ENCODE measurements around the gene TIMM8A.

DNA sequence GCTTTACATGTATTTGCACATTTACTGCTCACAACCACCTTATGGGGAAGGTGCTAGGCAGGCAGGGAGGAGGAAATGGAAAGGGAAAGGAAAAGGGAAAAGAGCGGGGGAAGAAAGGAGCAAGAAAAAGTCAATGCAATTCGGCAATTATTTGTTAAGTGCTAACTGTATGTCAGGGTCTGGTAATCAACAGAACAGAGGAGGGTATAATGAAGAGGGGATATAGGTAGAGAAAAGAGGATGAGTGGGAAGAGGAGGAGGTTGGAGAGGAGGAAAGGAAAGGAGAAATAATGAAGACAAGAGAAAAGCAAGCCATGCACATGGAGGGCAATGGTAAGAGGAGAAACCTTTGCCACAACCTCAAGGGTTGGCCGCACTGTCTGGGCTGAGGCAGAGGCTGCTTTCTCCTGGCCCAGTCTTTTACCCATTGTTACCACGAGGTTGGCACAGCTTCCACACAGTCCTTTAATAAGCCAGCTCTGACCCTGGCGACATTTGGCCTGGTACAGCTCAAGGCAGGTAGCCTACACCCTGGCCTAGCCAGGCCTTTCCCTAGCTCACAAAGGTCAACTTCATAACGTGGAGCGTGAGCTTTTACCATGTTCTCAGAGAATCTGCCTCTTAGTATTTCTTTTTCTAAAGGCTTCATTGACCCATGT, 36.6 kb upstream of the TIMM8A start:
- TF ChIP-seq, protein P1, sequence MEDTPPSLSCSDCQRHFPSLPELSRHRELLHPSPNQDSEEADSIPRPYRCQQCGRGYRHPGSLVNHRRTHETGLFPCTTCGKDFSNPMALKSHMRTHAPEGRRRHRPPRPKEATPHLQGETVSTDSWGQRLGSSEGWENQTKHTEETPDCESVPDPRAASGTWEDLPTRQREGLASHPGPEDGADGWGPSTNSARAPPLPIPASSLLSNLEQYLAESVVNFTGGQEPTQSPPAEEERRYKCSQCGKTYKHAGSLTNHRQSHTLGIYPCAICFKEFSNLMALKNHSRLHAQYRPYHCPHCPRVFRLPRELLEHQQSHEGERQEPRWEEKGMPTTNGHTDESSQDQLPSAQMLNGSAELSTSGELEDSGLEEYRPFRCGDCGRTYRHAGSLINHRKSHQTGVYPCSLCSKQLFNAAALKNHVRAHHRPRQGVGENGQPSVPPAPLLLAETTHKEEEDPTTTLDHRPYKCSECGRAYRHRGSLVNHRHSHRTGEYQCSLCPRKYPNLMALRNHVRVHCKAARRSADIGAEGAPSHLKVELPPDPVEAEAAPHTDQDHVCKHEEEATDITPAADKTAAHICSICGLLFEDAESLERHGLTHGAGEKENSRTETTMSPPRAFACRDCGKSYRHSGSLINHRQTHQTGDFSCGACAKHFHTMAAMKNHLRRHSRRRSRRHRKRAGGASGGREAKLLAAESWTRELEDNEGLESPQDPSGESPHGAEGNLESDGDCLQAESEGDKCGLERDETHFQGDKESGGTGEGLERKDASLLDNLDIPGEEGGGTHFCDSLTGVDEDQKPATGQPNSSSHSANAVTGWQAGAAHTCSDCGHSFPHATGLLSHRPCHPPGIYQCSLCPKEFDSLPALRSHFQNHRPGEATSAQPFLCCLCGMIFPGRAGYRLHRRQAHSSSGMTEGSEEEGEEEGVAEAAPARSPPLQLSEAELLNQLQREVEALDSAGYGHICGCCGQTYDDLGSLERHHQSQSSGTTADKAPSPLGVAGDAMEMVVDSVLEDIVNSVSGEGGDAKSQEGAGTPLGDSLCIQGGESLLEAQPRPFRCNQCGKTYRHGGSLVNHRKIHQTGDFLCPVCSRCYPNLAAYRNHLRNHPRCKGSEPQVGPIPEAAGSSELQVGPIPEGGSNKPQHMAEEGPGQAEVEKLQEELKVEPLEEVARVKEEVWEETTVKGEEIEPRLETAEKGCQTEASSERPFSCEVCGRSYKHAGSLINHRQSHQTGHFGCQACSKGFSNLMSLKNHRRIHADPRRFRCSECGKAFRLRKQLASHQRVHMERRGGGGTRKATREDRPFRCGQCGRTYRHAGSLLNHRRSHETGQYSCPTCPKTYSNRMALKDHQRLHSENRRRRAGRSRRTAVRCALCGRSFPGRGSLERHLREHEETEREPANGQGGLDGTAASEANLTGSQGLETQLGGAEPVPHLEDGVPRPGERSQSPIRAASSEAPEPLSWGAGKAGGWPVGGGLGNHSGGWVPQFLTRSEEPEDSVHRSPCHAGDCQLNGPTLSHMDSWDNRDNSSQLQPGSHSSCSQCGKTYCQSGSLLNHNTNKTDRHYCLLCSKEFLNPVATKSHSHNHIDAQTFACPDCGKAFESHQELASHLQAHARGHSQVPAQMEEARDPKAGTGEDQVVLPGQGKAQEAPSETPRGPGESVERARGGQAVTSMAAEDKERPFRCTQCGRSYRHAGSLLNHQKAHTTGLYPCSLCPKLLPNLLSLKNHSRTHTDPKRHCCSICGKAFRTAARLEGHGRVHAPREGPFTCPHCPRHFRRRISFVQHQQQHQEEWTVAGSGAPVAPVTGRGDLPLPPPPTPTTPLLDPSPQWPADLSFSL (CRISPR knock-in tag; IDR thresholded peaks at IDR 0.05) = no peak
- TF ChIP-seq, protein P2, sequence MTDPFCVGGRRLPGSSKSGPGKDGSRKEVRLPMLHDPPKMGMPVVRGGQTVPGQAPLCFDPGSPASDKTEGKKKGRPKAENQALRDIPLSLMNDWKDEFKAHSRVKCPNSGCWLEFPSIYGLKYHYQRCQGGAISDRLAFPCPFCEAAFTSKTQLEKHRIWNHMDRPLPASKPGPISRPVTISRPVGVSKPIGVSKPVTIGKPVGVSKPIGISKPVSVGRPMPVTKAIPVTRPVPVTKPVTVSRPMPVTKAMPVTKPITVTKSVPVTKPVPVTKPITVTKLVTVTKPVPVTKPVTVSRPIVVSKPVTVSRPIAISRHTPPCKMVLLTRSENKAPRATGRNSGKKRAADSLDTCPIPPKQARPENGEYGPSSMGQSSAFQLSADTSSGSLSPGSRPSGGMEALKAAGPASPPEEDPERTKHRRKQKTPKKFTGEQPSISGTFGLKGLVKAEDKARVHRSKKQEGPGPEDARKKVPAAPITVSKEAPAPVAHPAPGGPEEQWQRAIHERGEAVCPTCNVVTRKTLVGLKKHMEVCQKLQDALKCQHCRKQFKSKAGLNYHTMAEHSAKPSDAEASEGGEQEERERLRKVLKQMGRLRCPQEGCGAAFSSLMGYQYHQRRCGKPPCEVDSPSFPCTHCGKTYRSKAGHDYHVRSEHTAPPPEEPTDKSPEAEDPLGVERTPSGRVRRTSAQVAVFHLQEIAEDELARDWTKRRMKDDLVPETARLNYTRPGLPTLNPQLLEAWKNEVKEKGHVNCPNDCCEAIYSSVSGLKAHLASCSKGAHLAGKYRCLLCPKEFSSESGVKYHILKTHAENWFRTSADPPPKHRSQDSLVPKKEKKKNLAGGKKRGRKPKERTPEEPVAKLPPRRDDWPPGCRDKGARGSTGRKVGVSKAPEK (CRISPR knock-in tag; IDR thresholded peaks at IDR 0.05; ENCODE audit: borderline replicate concordance) = no peak
- TF ChIP-seq, protein P3, sequence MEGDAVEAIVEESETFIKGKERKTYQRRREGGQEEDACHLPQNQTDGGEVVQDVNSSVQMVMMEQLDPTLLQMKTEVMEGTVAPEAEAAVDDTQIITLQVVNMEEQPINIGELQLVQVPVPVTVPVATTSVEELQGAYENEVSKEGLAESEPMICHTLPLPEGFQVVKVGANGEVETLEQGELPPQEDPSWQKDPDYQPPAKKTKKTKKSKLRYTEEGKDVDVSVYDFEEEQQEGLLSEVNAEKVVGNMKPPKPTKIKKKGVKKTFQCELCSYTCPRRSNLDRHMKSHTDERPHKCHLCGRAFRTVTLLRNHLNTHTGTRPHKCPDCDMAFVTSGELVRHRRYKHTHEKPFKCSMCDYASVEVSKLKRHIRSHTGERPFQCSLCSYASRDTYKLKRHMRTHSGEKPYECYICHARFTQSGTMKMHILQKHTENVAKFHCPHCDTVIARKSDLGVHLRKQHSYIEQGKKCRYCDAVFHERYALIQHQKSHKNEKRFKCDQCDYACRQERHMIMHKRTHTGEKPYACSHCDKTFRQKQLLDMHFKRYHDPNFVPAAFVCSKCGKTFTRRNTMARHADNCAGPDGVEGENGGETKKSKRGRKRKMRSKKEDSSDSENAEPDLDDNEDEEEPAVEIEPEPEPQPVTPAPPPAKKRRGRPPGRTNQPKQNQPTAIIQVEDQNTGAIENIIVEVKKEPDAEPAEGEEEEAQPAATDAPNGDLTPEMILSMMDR (CRISPR knock-in tag; IDR thresholded peaks at IDR 0.05) = no peak
- TF ChIP-seq SOX13 (IDR thresholded peaks at IDR 0.05) (no peak), SOX13 (CRISPR knock-in tag; conservative IDR thresholded peaks at IDR 0.05 in 1 of 2, IDR thresholded peaks at IDR 0.05 in 1 of 2) (no peak)

Measured in HepG2 (cell line).